GM10248 (cell line): ENCODE measurements around the gene NDUFAF5.

Experiments used
- CTCF ChIA-PET: fragments of 300-600 bp; sonication (Branson Sonifier 250); formaldehyde crosslinking; extraction: SDS; loops from one replicate; lab custom pipeline; 2021; ENCODE audit warnings: antibody characterized with exemption; lab: Yijun Ruan, JAX
- POLR2A ChIA-PET: fragments of 350-650 bp; sonication (Branson Sonifier 250); formaldehyde crosslinking; extraction: SDS; loops from one replicate; lab custom pipeline; 2020; ENCODE audit warnings: antibody characterized with exemption; lab: Yijun Ruan, JAX
- DNase-seq: peaks from one replicate; pipeline ENCODE4 v3.0.0; 2012; ENCODE audit errors: extremely low spot score
- CTCF ChIP-seq: IDR thresholded peaks from 2 replicates; pipeline ENCODE4 v1.5.1; 2012; ENCODE audit warnings: mild to moderate bottlenecking, low read depth; ENCODE audit errors: extremely low read depth, missing control alignments, control extremely low read depth

The NDUFAF5 gene

DNA sequence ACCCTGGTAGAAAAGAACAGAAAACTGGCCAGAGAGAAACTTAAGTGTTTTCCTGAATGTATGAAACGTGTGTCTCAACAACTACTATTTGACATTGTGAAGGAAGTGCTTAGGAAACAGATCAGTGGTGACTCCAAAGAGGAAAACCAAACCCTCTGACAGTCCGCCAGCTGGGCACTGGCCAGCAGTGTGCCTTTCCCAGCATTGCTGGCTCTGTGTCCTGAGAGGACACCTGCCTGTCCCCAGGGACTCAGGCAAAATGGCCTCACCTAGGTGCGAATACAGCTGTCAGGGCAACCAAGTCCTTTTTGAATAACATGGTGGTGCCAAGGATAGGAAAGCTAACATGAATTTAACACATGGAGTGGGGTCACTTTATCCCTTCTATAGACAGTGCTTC is 72.5 kb downstream of the NDUFAF5 start:
- CTCF ChIA-PET = no interaction called here
- POLR2A ChIA-PET = no interaction called here
- no peak for TF ChIP-seq CTCF
- no peak for DNase-seq

- POLR2A ChIA-PET = no interaction called here
- TF ChIP-seq CTCF = no peak
- no peak for DNase-seq
- CTCF ChIA-PET = no interaction called here
Measured at GRCh38 chr20:13857961-13858360, 73.1 kb downstream of the NDUFAF5 start.

DNA sequence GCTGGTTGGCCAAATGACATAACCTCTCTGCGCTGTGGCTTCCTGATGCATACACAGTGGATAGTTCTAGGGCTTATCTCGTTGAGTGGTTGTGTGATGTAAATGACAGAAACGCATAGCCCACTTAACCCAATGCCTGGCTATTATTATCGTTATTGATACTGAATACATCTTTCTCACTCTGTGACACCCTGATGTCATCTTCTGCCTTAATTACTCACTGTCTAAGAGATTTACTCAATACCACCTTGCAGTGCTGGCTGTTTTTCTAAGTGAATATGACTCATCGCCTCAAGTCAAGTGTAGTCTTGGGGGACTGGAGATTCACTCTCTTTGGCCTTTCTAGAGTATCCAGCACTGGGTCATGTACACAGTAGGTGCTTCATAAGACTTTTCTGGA is 73.6 kb downstream of the NDUFAF5 start:
- CTCF ChIA-PET = no interaction called here

DNA sequence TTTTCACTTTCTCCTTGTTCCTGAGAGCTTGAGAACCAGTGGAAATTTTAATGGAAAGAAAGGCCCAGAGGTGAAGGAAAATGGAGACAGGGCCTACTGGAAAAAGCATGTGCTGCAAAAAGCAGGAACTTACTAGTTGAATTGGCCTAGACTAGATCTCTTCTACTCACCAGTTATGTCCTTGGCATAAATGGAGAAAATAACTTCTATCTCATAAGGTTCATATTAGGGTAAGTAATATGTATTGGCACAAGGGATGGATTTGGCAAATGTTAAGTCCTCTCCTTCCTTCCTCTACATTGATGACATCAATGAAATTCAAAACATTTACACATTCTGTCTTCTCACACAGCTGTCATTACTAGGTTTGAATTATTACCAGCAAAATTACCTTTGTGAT is 74.0 kb downstream of the NDUFAF5 start:
- no peak for DNase-seq
- TF ChIP-seq CTCF = no peak
- ChIA-PET CTCF (no interaction called here), POLR2A (no interaction called here)

More for the DNA sequence above, 73.6 kb downstream of the NDUFAF5 start:
- POLR2A ChIA-PET = no interaction called here
- TF ChIP-seq CTCF = no peak
- no peak for DNase-seq

- POLR2A ChIA-PET = no interaction called here
- peak; percentile 15 for DNase-seq
- CTCF ChIA-PET = interaction anchor here (1.2 kb wide), 1 partner anchor 15 kb away, joined by 4 read pairs; no protein-coding TSS in a partner anchor
- no peak for TF ChIP-seq CTCF
Measured at GRCh38 chr20:13862245-13862644, 77.4 kb downstream of the NDUFAF5 start.

- TF ChIP-seq CTCF = no peak
- ChIA-PET CTCF (interaction anchor here (0.6 to 1.2 kb wide), 3 partner anchors 11 to 42 kb away, joined by 3 to 4 read pairs (median 3); no protein-coding TSS in a partner anchor), POLR2A (no interaction called here)
- DNase-seq = no peak
Measured at GRCh38 chr20:13863244-13863643, 78.4 kb downstream of the NDUFAF5 start.
